ENCODE results near the gene RHBDL2. TPM values are rescaled to one million over a fixed set of nuclear protein-coding genes. Genes with fewer than 3 reads are reported as not detected.

The RHBDL2 gene
- total and polyA plus RNA-seq, 2 of the 13 experiments (the other 11 are each of a cell fraction or from before 2014, with no cell fraction given), result 3.3 to 5.4 TPM

- TF ChIP-seq KDM5A (IDR thresholded peaks at IDR 0.05; ENCODE audit: borderline replicate concordance, low read length) (no peak), ELF1 (CRISPR knock-in tag; IDR thresholded peaks at IDR 0.05) (no peak), SAFB2 (CRISPR knock-in tag; IDR thresholded peaks at IDR 0.05; ENCODE audit: borderline replicate concordance, low read depth) (no peak), TSC22D2 (CRISPR knock-in tag; IDR thresholded peaks at IDR 0.05; ENCODE audit: borderline replicate concordance) (no peak)
These were observed 17.3 kb upstream of the RHBDL2 start (continued) for GRCh38 chr1:38958967-38959366.

DNA sequence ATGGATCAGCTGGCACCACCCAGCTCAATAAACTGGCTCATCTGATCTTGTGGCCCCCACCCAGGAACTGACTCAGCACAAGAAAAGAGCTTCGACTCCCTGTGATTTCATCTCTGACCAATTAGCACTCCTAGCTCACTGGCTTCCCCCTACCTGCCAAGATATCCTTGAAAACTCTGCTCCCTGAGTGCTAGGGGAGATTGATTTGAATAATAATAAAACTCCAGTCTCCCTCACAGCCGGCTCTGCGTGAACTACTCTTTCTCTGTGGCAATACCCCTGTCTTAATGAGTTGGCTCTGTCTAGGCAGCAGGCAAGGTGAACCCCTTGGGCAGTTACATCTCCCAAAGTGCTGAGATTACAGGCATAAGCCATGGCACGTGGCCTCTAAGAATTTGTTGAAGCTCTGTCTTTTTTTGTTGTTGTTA lies 11.8 kb upstream of the RHBDL2 start:
- Histone ChIP-seq H3K79me2 (ENCODE audit: insufficient read depth, low read length) (no peaks in the 10 kb centered on the region), H3K4me2 (ENCODE audit: low read depth, low read length) (no peak overlapping the region), H3K36me3 (replicated peaks in 1 of 2; ENCODE audit: control insufficient read depth in 1 of 2, insufficient read depth in 2 of 2, low read length in 2 of 2) (no peaks in the 10 kb centered on the region), H3K4me1 (ENCODE audit: insufficient read depth, low read length) (peaks cover 15% of the 10 kb centered on the region), H3K9me3 (ENCODE audit: low read length) (no peaks in the 10 kb centered on the region), H3K27me3 (ENCODE audit: control insufficient read depth in 1 of 2, insufficient read depth in 2 of 2, low read length in 2 of 2) (no peaks in the 10 kb centered on the region), H3K27ac (ENCODE audit: extremely low read length, insufficient read depth, low read length) (no peak overlapping the region), H4K20me1 (ENCODE audit: insufficient read depth, low read length) (no peaks in the 10 kb centered on the region), H3K9ac (ENCODE audit: insufficient read depth, low read depth, low read length) (no peak overlapping the region), H2AFZ (ENCODE audit: low read length) (no peak overlapping the region), H3K4me3 (replicated peaks in 1 of 3; ENCODE audit: insufficient read depth in 1 of 3, low read depth in 2 of 3, low read length in 3 of 3) (no peak overlapping the region)
- ChIA-PET POLR2A (interaction anchor here (1.0 kb wide), 1 partner anchor 65 kb away, joined by 4 read pairs; no protein-coding TSS in a partner anchor), CTCF (ENCODE audit: low intra/inter-chr PET ratio, low total read pairs) (no interaction called here)
- ATAC-seq (no peak), DNase-seq (ENCODE audit: low spot score) (no peak), FAIRE-seq (no peak)
- TF ChIP-seq ZBTB7A (CRISPR knock-in tag; IDR thresholded peaks at IDR 0.05) (no peak), ZNF543 (CRISPR knock-in tag; IDR thresholded peaks at IDR 0.05) (no peak), JUNB (CRISPR knock-in tag; IDR thresholded peaks at IDR 0.05; ENCODE audit: borderline replicate concordance) (no peak), ZNF33A (CRISPR knock-in tag; IDR thresholded peaks at IDR 0.05; ENCODE audit: borderline replicate concordance) (no peak), ZBTB10 (CRISPR knock-in tag; IDR thresholded peaks at IDR 0.05; ENCODE audit: borderline replicate concordance) (no peak), ZSCAN31 (CRISPR knock-in tag; IDR thresholded peaks at IDR 0.05; ENCODE audit: low read depth) (no peak), ZNF460 (CRISPR knock-in tag; IDR thresholded peaks at IDR 0.05; ENCODE audit: borderline replicate concordance) (no peak), ZNF496 (CRISPR knock-in tag; IDR thresholded peaks at IDR 0.05; ENCODE audit: insufficient replicate concordance) (no peak)
- WGBS (ENCODE audit: low lambda C conversion rate), result 38% methylated on average over 4 of the region's 4 CpGs
- no TSS peak for BruUV-seq (replicated peaks)
- in situ Hi-C loops (cut with HindIII; ENCODE audit: extremely low pct_ligation_motif_present, low pct_unique_long_range_greater_than_20kb) (no loop called here), intact Hi-C loops (cut with micrococcal nuclease; ENCODE audit: unreplicated experiment) (no loop called here)
